Mononuclear cell (primary cell): ENCODE data around the gene TTLL12. TPM values are rescaled to one million over a fixed set of nuclear protein-coding genes. Genes with fewer than 3 reads are reported as not detected.

Source experiments
- H3K27me3 ChIP-seq: 2 replicates; pipeline ENCODE4 v1.6.0; 2011; ENCODE audit warnings: low read length, control low read depth; ENCODE audit not compliant: insufficient read depth
- H3K4me1 ChIP-seq: 2 replicates; pipeline ENCODE4 v1.5.1; 2011; ENCODE audit warnings: mild to moderate bottlenecking, low read length, control low read depth; ENCODE audit not compliant: insufficient read depth
- H3K4me3 ChIP-seq: 2 replicates; pipeline ENCODE4 v1.5.1; 2011; ENCODE audit warnings: mild to moderate bottlenecking, low read length, moderate library complexity
- H3K9me3 ChIP-seq: 2 replicates; pipeline ENCODE4 v1.5.1; 2011; ENCODE audit warnings: low read depth, mild to moderate bottlenecking, control low read depth, low read length
- total RNA-seq: library from RNA; depleted of rRNA; stranded (reverse); fragments of >200 nt; gene quantifications from one replicate; pipeline ENCODE4 v1.2.3, GENCODE V29; 2012

Gene TTLL12
- total RNA-seq, 1 donor: 4.3 TPM

GRCh38 chr22:43163241-43163795 is 23.6 kb downstream of the TTLL12 start:
- peaks cover 30% of the 10 kb centered on the region for H3K4me1 ChIP-seq
- H3K9me3 ChIP-seq: no peaks in the 10 kb centered on the region
- no peak overlapping the region for H3K4me3 ChIP-seq
- no peaks in the 10 kb centered on the region for H3K27me3 ChIP-seq

GRCh38 chr22:43162412-43163150 is 24.4 kb downstream of the TTLL12 start:
- Histone ChIP-seq H3K4me1 (peaks cover 37% of the 10 kb centered on the region), H3K27me3 (no peaks in the 10 kb centered on the region), H3K9me3 (no peaks in the 10 kb centered on the region)

GRCh38 chr22:43160497-43161126 is 26.3 kb downstream of the TTLL12 start:
- Histone ChIP-seq H3K9me3 (no peaks in the 10 kb centered on the region), H3K4me1 (peaks cover 54% of the 10 kb centered on the region), H3K27me3 (no peaks in the 10 kb centered on the region), H3K4me3 (no peak overlapping the region)

More at GRCh38 chr22:43162412-43163150, 24.4 kb downstream of the TTLL12 start:
- H3K4me3 ChIP-seq: no peak overlapping the region

- peaks cover 64% of the 10 kb centered on the region for H3K4me1 ChIP-seq
- no peaks in the 10 kb centered on the region for H3K9me3 ChIP-seq
- no peaks in the 10 kb centered on the region for H3K27me3 ChIP-seq
- no peak overlapping the region for H3K4me3 ChIP-seq
Observed at GRCh38 chr22:43159484-43160178, 27.3 kb downstream of the TTLL12 start.

- no peaks in the 10 kb centered on the region for H3K27me3 ChIP-seq
- no peak overlapping the region for H3K4me3 ChIP-seq
- H3K9me3 ChIP-seq: no peaks in the 10 kb centered on the region
- H3K4me1 ChIP-seq: peaks cover 69% of the 10 kb centered on the region
Observed at GRCh38 chr22:43158778-43159483, 28.0 kb downstream of the TTLL12 start.

GRCh38 chr22:43157874-43158546 is 28.9 kb downstream of the TTLL12 start:
- Histone ChIP-seq H3K27me3 (no peaks in the 10 kb centered on the region), H3K4me3 (no peak overlapping the region), H3K9me3 (no peaks in the 10 kb centered on the region), H3K4me1 (peaks cover 66% of the 10 kb centered on the region)

- no peaks in the 10 kb centered on the region for H3K9me3 ChIP-seq
- no peaks in the 10 kb centered on the region for H3K27me3 ChIP-seq
- H3K4me3 ChIP-seq: no peak overlapping the region
- peaks cover 66% of the 10 kb centered on the region for H3K4me1 ChIP-seq
Observed at GRCh38 chr22:43156413-43156812, 30.5 kb downstream of the TTLL12 start.

GRCh38 chr22:43155789-43156188 is 31.1 kb downstream of the TTLL12 start:
- H3K4me3 ChIP-seq: no peak overlapping the region
- peaks cover 70% of the 10 kb centered on the region for H3K4me1 ChIP-seq
- H3K27me3 ChIP-seq: no peaks in the 10 kb centered on the region
- H3K9me3 ChIP-seq: no peaks in the 10 kb centered on the region

- Histone ChIP-seq H3K9me3 (no peaks in the 10 kb centered on the region), H3K4me1 (peaks cover 76% of the 10 kb centered on the region), H3K27me3 (no peaks in the 10 kb centered on the region), H3K4me3 (no peak overlapping the region)
Observed at GRCh38 chr22:43154887-43155536, 31.9 kb downstream of the TTLL12 start.

- no peaks in the 10 kb centered on the region for H3K9me3 ChIP-seq
- H3K4me3 ChIP-seq: peak overlapping the region; percentile 8
- H3K4me1 ChIP-seq: peaks cover 72% of the 10 kb centered on the region
- H3K27me3 ChIP-seq: no peaks in the 10 kb centered on the region
Observed at GRCh38 chr22:43153899-43154298, 33.0 kb downstream of the TTLL12 start.

- Histone ChIP-seq H3K4me3 (peak overlapping the region; percentile 87), H3K9me3 (no peaks in the 10 kb centered on the region), H3K27me3 (no peaks in the 10 kb centered on the region), H3K4me1 (peaks cover 72% of the 10 kb centered on the region)
Observed at GRCh38 chr22:43152357-43153071, 34.4 kb downstream of the TTLL12 start.

GRCh38 chr22:43152003-43152356 is 35.0 kb downstream of the TTLL12 start:
- H3K4me1 ChIP-seq: peaks cover 74% of the 10 kb centered on the region
- peak overlapping the region; percentile 87 for H3K4me3 ChIP-seq
- no peaks in the 10 kb centered on the region for H3K9me3 ChIP-seq
- H3K27me3 ChIP-seq: no peaks in the 10 kb centered on the region

GRCh38 chr22:43151251-43152002 is 35.5 kb downstream of the TTLL12 start, which contains the start of gene TSPO:
TSS of gene TSPO (plus strand) at chr22:43151559. CDS start at chr22:43159239, 7,680 bp downstream.
- H3K4me1 ChIP-seq: peaks cover 74% of the 10 kb centered on the region
- no peaks in the 10 kb centered on the region for H3K27me3 ChIP-seq
- H3K4me3 ChIP-seq: peak within 1 kb of the TSS; percentile 87
- H3K9me3 ChIP-seq: no peaks in the 10 kb centered on the region
